HG03103 (cell line): Measurements from ENCODE around the gene GASK1A.
"Not testable (repeated sequence)": the region's sequence is repeated elsewhere in the genome, so short reads cannot be mapped to it uniquely, and the experiment has no call there.

ENCODE experiments used
- ATAC-seq: cut with Tn5 transposase; IDR thresholded peaks from one replicate; pipeline ENCODE4 v1.9.1; 2021; ENCODE audit warnings: low read depth; ENCODE audit not compliant: unreplicated experiment

GASK1A gene

GRCh38 chr3:43030162-43030935 is 51.2 kb downstream of the GASK1A start:
- ATAC-seq, result no peak

GRCh38 chr3:43031485-43031884 is 52.4 kb downstream of the GASK1A start:
- no peak for ATAC-seq

- ATAC-seq, result no peak
Observed at GRCh38 chr3:43031889-43032545, 52.9 kb downstream of the GASK1A start.

GRCh38 chr3:43032646-43033628 is 53.8 kb downstream of the GASK1A start:
- no peak for ATAC-seq

GRCh38 chr3:43034200-43034599 is 55.1 kb downstream of the GASK1A start:
- ATAC-seq, result no peak

GRCh38 chr3:43034911-43035310 is 55.8 kb downstream of the GASK1A start:
- ATAC-seq, result no peak

- no peak for ATAC-seq
Observed at GRCh38 chr3:43035801-43036365, 56.8 kb downstream of the GASK1A start.

GRCh38 chr3:43036621-43037423 is 57.7 kb downstream of the GASK1A start:
- no peak for ATAC-seq

GRCh38 chr3:43038010-43038409 is 58.9 kb downstream of the GASK1A start:
- ATAC-seq, result no peak

- no peak for ATAC-seq
Observed at GRCh38 chr3:43041517-43041916, 62.4 kb downstream of the GASK1A start.

- ATAC-seq, result no peak
Observed at GRCh38 chr3:43043071-43043766, 64.1 kb downstream of the GASK1A start.

GRCh38 chr3:43043793-43044192 is 64.7 kb downstream of the GASK1A start:
- ATAC-seq, result no peak

GRCh38 chr3:43045079-43045478 is 66.0 kb downstream of the GASK1A start:
- ATAC-seq, result not testable (repeated sequence)

GRCh38 chr3:43046583-43046982 is 67.5 kb downstream of the GASK1A start:
- no peak for ATAC-seq

- no peak for ATAC-seq
Observed at GRCh38 chr3:43048470-43048869, 69.4 kb downstream of the GASK1A start.

- no peak for ATAC-seq
Observed at GRCh38 chr3:43053291-43053690, 74.2 kb downstream of the GASK1A start.

- ATAC-seq, result no peak
Observed at GRCh38 chr3:43054754-43055153, 75.6 kb downstream of the GASK1A start.

GRCh38 chr3:43055393-43055792 is 76.3 kb downstream of the GASK1A start:
- no peak for ATAC-seq
